Activated CD8-positive, alpha-beta memory T cell treated with anti-CD3 and anti-CD28 coated beads for 36 hours (primary cell): ENCODE data around the gene MELK. TPM values are rescaled to one million over a fixed set of nuclear protein-coding genes. Genes with fewer than 3 reads are reported as not detected.

ENCODE experiments used
- CTCF ChIA-PET: fragments of 350-600 bp; sonication (Branson Sonifier 250); formaldehyde crosslinking; loops from one replicate; lab custom pipeline; 2021; ENCODE audit warnings: antibody characterized with exemption; lab: Charles Lee
- POLR2A ChIA-PET: fragments of 350-600 bp; sonication (Branson Sonifier 250); formaldehyde crosslinking; loops from one replicate; lab custom pipeline; 2021; ENCODE audit warnings: antibody characterized with exemption; lab: Charles Lee
- total RNA-seq, 2 experiments: library from RNA; stranded (reverse); gene quantifications; one replicate each; pipeline ENCODE4 v1.2.3, GENCODE V29; 2021

Gene MELK
- total RNA-seq, 2 experiments from 2014 or later = 57.7 to 59.2 TPM

GRCh38 chr9:36718612-36719011 lies 145.9 kb downstream of the MELK start:
- CTCF ChIA-PET = no interaction called here
- POLR2A ChIA-PET = no interaction called here

- CTCF ChIA-PET = no interaction called here
These were observed 147.3 kb downstream of the MELK start for GRCh38 chr9:36720043-36720442.

GRCh38 chr9:36721846-36722588 lies 149.3 kb downstream of the MELK start:
- POLR2A ChIA-PET = no interaction called here
- CTCF ChIA-PET = no interaction called here

More at GRCh38 chr9:36720043-36720442, 147.3 kb downstream of the MELK start:
- POLR2A ChIA-PET = no interaction called here

- CTCF ChIA-PET = no interaction called here
- POLR2A ChIA-PET = no interaction called here
These were observed 153.2 kb downstream of the MELK start for GRCh38 chr9:36725777-36726356.

Other genes with a start within 250 kb of the MELK start
- gene RNF38, start 172.6 kb upstream of the MELK start, total RNA-seq = 10 to 100 TPM; 38.0 to 40.4 TPM